Esophagus (tissue), 2 donors: Measurements from ENCODE around the gene ADCY4. TPM values are rescaled to one million over a fixed set of nuclear protein-coding genes. Genes with fewer than 3 reads are reported as not detected.

ENCODE experiments used
- H3K27ac ChIP-seq, 2 donors: one replicate each; pipeline ENCODE4 v1.5.1; 2013; ENCODE audit warnings: low read depth in 2 of 2, mild to moderate bottlenecking in 2 of 2, inconsistent platforms in 1 of 2, low read length in 1 of 2, moderate library complexity in 1 of 2
- H3K27me3 ChIP-seq, 2 donors: one replicate each; pipeline ENCODE4 v1.6.1; 2013; ENCODE audit warnings: low read length in 2 of 2, control low read depth in 1 of 2, mild to moderate bottlenecking in 1 of 2; ENCODE audit not compliant: insufficient read depth in 2 of 2, control insufficient read depth in 1 of 2
- H3K36me3 ChIP-seq, 2 donors: one replicate each; pipeline ENCODE4 v1.6.1; 2013; ENCODE audit warnings: low read length in 1 of 2; ENCODE audit not compliant: control insufficient read depth in 2 of 2, insufficient read depth in 2 of 2
- H3K4me1 ChIP-seq, 2 donors: one replicate each; pipeline ENCODE4 v1.6.1; 2013; ENCODE audit warnings: low read length in 1 of 2; ENCODE audit not compliant: control insufficient read depth in 2 of 2, insufficient read depth in 2 of 2
- H3K4me3 ChIP-seq, 2 donors: one replicate each; pipeline ENCODE4 v1.5.1; 2013; ENCODE audit warnings: low read length in 2 of 2, mild to moderate bottlenecking in 2 of 2, low read depth in 1 of 2, moderate library complexity in 1 of 2
- H3K9me3 ChIP-seq, 2 donors: one replicate each; pipeline ENCODE4 v1.6.1; 2013; ENCODE audit warnings: mild to moderate bottlenecking in 2 of 2, low read depth in 1 of 2, low read length in 1 of 2, moderate library complexity in 1 of 2; ENCODE audit not compliant: control insufficient read depth in 2 of 2, insufficient read depth in 1 of 2
- WGBS, 2 donors: extraction: QIAGEN DNeasy Blood & Tissue Kit; methylation state at CpG; one replicate each; pipeline ENCODE4 v1.1.7; 2013; 5-methylcytosine and 5-hydroxymethylcytosine counted together
- polyA plus RNA-seq, 2 donors: library from polyadenylated mRNA; stranded (reverse); fragments of 200-250 nt; gene quantifications; one replicate each; pipeline ENCODE4 v1.2.3, GENCODE V29; 2013
- donor health status: healthy with polysubstance abuse.
- donor health status: Bipolar disorder and iron deficiency.

ADCY4 gene
- polyA plus RNA-seq, 2 donors: 10.2 to 23.3 TPM

DNA sequence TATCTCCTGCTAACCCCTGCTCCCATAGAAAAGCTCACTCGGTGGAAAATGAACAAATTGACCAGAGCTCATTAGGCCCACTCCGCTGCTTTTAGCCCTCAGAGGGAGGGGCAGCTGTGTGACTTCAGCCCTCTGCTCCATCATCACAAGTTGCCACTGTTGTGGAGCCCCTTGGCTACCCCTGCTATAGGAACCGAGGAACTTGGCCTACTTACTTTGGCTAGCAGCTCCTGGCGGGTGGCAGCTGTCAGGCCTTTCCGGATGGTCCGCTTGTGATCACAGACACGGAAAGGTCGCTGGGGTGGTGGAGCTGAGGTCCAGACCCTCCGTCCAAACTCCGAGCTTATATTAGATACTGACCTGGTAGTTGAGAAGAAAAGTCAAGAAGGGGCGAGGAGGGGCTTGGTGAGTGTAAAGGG is 27.7 kb downstream of the ADCY4 start:
- Histone ChIP-seq H3K4me3 (no peak overlapping the region), H3K4me1 (peaks cover 2 to 26% of the 10 kb centered on the region in 2 donors)

DNA sequence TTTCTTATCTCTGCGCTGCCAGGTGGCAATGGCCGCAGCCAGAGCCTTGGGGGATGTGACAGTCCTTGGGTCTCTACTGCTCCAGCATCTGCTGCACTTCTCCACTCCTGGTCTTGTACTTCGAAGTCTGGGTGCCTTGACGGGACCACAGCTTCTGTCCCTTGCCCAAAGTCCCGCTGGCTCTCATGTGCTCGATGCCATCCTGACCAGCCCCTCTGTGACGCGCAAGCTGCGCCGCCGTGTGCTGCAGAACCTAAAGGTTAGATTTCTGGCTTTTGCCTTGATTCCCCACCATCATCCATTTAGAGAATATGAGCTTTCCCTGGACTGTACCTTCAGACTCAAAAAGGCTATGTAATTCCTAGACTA is 30.9 kb downstream of the ADCY4 start:
- Histone ChIP-seq H3K36me3 (peaks cover 20 to 49% of the 10 kb centered on the region in 2 donors), H3K4me1 (peaks cover 4 to 5% of the 10 kb centered on the region in 2 donors), H3K27ac (no peak overlapping the region), H3K4me3 (no peak overlapping the region), H3K9me3 (no peaks in the 10 kb centered on the region), H3K27me3 (no peaks in the 10 kb centered on the region)
- WGBS, 2 donors: 94 to 96% methylated on average over 11 of the region's 11 CpGs

More for the DNA sequence above, 27.7 kb downstream of the ADCY4 start:
- peaks cover 15 to 41% of the 10 kb centered on the region in 2 donors for H3K36me3 ChIP-seq
- H3K27ac ChIP-seq: no peak overlapping the region
- WGBS, 2 donors: 82% methylated on average over 11 of the region's 11 CpGs
- H3K9me3 ChIP-seq: no peaks in the 10 kb centered on the region
- H3K27me3 ChIP-seq: no peaks in the 10 kb centered on the region

- Histone ChIP-seq H3K4me1 (peaks cover 4 to 10% of the 10 kb centered on the region in 2 donors), H3K36me3 (peaks cover 14 to 42% of the 10 kb centered on the region in 2 donors), H3K27ac (peak overlapping the region; percentile 89 to 98), H3K9me3 (no peaks in the 10 kb centered on the region), H3K27me3 (no peaks in the 10 kb centered on the region), H3K4me3 (peak overlapping the region; percentile 88 to 89)
- 27 to 30% methylated on average over 16 of the region's 16 CpGs for WGBS, 2 donors
Measured at GRCh38 chr14:24300326-24300980, 34.4 kb downstream of the ADCY4 start.

GRCh38 chr14:24299255-24300191 is 35.3 kb downstream of the ADCY4 start, which contains the start of the genes DHRS1 and NOP9:
Gene DHRS1 (minus strand): TSS chr14:24299780. CDS start chr14:24299106, 674 bp downstream.
Gene NOP9 (plus strand): TSS chr14:24299850. CDS start chr14:24299955, 105 bp downstream.
- H3K36me3 ChIP-seq: peaks cover 12 to 36% of the 10 kb centered on the region in 2 donors
- no peaks in the 10 kb centered on the region for H3K9me3 ChIP-seq
- peak within 1 kb of the TSS; percentile 97 to 98 for H3K27ac ChIP-seq
- H3K4me3 ChIP-seq: peak within 1 kb of the TSS; percentile 88 to 89
- 0 to 1% methylated on average over 65 to 75 of the region's 75 CpGs for WGBS, 2 donors
- H3K27me3 ChIP-seq: no peaks in the 10 kb centered on the region
- H3K4me1 ChIP-seq: peaks cover 4 to 10% of the 10 kb centered on the region in 2 donors

DNA sequence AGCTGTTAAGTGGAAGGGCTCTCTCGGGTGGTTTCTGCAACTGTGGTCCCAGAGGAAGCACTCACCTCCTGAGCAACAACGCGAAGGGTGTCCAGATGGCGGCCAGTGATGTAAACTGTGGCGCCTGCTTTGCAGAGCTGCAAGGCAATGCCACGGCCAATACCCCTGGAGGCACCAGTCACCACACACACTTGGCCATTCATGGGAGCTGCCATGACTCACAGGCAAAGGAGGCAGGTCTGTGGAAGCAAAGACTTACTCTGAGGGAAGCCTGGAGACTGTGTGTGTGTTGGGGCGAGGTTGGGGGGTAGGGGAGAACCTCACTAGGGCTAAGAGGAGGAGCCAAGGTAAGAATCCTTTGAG is 36.0 kb downstream of the ADCY4 start:
- Histone ChIP-seq H3K27ac (peak overlapping the region; percentile 97 to 98), H3K27me3 (no peaks in the 10 kb centered on the region), H3K4me1 (peaks cover 4 to 10% of the 10 kb centered on the region in 2 donors), H3K9me3 (no peaks in the 10 kb centered on the region), H3K36me3 (peaks cover 12 to 30% of the 10 kb centered on the region in 2 donors), H3K4me3 (peak overlapping the region; percentile 88 to 89)
- 38 to 40% methylated on average over 7 of the region's 7 CpGs for WGBS, 2 donors

GRCh38 chr14:24297190-24297964 is 37.5 kb downstream of the ADCY4 start:
- Histone ChIP-seq H3K9me3 (no peaks in the 10 kb centered on the region), H3K4me3 (peak overlapping the region in 1 of 2 donors; percentile 6), H3K27me3 (no peaks in the 10 kb centered on the region), H3K36me3 (peaks cover 9 to 27% of the 10 kb centered on the region in 2 donors), H3K4me1 (peaks cover 4 to 10% of the 10 kb centered on the region in 2 donors), H3K27ac (peak overlapping the region; percentile 44 to 74)
- WGBS, 2 donors: 38 to 39% methylated on average over 5 of the region's 5 CpGs

DNA sequence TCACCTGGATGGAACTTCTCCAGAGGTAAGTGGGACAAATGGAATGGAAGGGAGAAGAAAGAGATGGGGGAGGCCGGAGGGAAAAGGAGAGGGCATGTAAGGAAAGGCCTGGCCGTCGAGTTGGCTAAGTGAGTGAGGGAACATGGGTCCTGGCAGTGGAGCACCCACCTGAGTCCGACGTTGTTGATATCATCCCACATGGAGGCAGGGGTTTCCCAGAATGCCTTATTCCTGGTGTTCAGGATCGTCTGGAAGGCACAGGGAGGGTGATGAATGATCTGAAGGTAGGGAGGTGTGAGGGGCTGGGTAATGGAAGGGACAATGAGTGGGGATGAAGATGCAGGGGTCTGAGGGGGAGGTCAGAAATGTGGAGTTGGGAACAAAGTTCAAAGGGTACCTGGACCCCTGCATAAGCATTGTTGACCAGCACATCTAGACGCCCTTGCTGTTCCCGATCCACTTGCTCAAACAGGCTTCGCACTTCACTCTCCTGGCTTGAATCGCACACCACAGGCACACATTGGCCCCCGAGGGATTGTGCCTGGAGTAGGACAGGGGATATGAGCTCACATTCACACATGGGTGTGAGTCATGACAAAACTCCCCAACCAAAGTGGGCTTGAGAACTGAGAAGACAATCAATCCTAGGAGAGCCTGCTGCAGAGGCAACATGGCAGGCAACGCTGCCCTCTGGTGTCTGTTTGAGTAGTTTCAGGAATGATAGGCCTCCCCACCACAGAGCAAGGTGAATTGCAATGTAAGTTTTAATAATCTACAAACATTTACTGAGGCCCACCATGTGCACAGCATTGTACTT is 38.3 kb downstream of the ADCY4 start:
- Histone ChIP-seq H3K27ac (peak overlapping the region; percentile 44 to 74), H3K9me3 (no peaks in the 10 kb centered on the region), H3K36me3 (peaks cover 3 to 28% of the 10 kb centered on the region in 2 donors), H3K4me3 (no peak overlapping the region), H3K4me1 (peaks cover 4 to 10% of the 10 kb centered on the region in 2 donors), H3K27me3 (no peaks in the 10 kb centered on the region)
- WGBS, 2 donors: 53 to 63% methylated on average over 12 of the region's 12 CpGs

GRCh38 chr14:24293525-24293924 is 41.3 kb downstream of the ADCY4 start:
- Histone ChIP-seq H3K4me1 (peaks cover 0 to 2% of the 10 kb centered on the region in 2 donors), H3K27ac (no peak overlapping the region), H3K27me3 (no peaks in the 10 kb centered on the region), H3K9me3 (no peaks in the 10 kb centered on the region), H3K4me3 (no peak overlapping the region), H3K36me3 (peaks cover 15 to 46% of the 10 kb centered on the region in 2 donors)
- 93 to 96% methylated on average over 2 of the region's 2 CpGs for WGBS, 2 donors
